ENCODE data around the gene KMO. TPM values are rescaled to one million over a fixed set of nuclear protein-coding genes. Genes with fewer than 3 reads are reported as not detected.

KMO gene
- total and polyA plus RNA-seq, 2 donors (not counting 3 experiments of a cell fraction or from before 2014, with no cell fraction given) = not detected

DNA sequence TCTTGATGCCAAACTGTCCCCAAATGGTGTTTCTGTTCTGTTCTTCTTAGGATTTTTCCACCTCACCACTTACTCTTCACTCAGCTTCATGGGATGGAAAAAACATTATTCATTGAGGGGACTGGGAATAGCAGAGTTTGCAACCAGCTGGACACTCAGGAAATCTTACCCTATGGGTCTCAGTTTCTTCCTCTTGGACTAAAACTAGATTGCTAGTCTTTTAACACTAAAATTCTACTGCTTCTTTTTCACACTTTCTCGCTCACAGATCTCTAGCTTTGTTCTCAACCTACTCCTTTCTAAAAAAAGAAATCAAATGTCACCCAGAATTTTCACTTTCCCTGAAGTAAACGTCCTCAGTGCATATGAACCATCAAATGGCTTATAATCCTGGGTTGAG is 4.8 kb downstream of the KMO start:
- Histone ChIP-seq H3K4me2 (ENCODE audit: insufficient read depth, low read length) (no peak overlapping the region), H3K4me1 (ENCODE audit: control insufficient read depth, extremely low read depth, insufficient read depth, low read length) (peaks cover 3% of the 10 kb centered on the region), H3K9ac (replicated peaks; ENCODE audit: extremely low read depth, insufficient read depth, low read length) (no peak overlapping the region), H3K9me1 (replicated peaks; ENCODE audit: control insufficient read depth, extremely low read depth, insufficient read depth, low read length) (no peaks in the 10 kb centered on the region), H3K36me3 (ENCODE audit: control insufficient read depth in 2 of 2, extremely low read depth in 1 of 2, insufficient read depth in 2 of 2, low read length in 2 of 2) (no peaks in the 10 kb centered on the region), H3K4me3 (replicated peaks in 1 of 3; ENCODE audit: insufficient read depth in 1 of 3, low read depth in 1 of 3, low read length in 3 of 3) (no peak overlapping the region), H3K27ac (ENCODE audit: insufficient read depth, low read depth, low read length) (no peak overlapping the region), H4K20me1 (replicated peaks; ENCODE audit: control insufficient read depth, extremely low read depth, insufficient read depth, low read length) (no peaks in the 10 kb centered on the region), H3K9me3 (replicated peaks; ENCODE audit: control insufficient read depth, insufficient read depth, low read length) (no peaks in the 10 kb centered on the region), H2AFZ (ENCODE audit: low read depth, low read length) (no peak overlapping the region), H3K79me2 (ENCODE audit: control insufficient read depth, insufficient read depth, low read length) (no peaks in the 10 kb centered on the region), H3K27me3 (ENCODE audit: control insufficient read depth in 2 of 2, insufficient read depth in 2 of 2, low read length in 2 of 2) (peaks cover 22 to 54% of the 10 kb centered on the region in 2 experiments)
- no TSS peak for BruUV-seq (replicated peaks)
- intact Hi-C loops (cut with micrococcal nuclease) (no loop called here), dilution Hi-C loops (cut with MboI; ENCODE audit: extremely low pct_ligation_motif_present, low sequenced_read_pairs) (no loop called here)
- TF ChIP-seq POLR2AphosphoS5 (IDR thresholded peaks at IDR 0.05; ENCODE audit: insufficient read depth, low read depth, low read length) (no peak), JUN (IDR thresholded peaks at IDR 0.05; ENCODE audit: borderline replicate concordance, insufficient read depth, insufficient read length, low read depth) (no peak)
- TF ChIP-seq, protein P1, sequence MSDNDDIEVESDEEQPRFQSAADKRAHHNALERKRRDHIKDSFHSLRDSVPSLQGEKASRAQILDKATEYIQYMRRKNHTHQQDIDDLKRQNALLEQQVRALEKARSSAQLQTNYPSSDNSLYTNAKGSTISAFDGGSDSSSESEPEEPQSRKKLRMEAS (IDR thresholded peaks at IDR 0.05; ENCODE audit: insufficient read depth, insufficient read length) = no peak
- ChIA-PET POLR2A (no interaction called here), CTCF (interaction anchor here (1.6 to 2.5 kb wide), 2 partner anchors 73 to 90 kb away, joined by 4 to 12 read pairs; no protein-coding TSS in a partner anchor)
- FAIRE-seq = no peak
- DNase-seq (ENCODE audit: low read depth, low spot score) = no peak

DNA sequence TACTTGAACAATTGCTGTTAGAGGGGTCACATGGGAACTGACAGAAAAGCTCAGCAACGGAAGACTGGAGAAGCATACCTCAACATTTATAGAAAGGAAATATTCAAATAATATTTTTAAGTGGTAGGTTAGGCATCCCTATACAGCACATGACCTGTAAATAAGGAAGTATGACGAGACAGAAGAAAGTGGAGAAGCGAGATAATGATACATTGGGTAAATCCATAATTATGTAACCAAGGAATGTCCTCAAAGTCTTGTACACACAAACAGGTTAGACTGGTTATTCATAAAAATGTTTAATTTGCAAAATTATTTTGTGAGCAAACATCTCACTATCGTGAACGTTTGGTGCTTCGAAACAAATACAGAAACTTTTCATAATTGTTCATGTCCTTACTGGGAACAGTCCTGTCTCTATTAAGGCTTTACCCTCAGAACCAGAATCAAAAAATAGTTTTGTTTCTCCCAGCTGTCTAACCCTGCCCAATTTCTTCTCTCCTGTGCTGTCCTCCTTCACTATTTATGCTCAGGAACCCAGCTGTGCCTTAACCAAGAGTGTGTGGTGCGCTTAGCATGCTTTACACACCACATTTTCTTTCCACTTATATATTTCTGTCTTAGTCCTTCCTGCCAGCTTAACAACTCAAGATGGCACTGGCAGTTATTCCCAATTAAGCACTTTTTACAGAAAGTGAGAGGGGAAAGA is 10.2 kb downstream of the KMO start:
- H2AFZ ChIP-seq (ENCODE audit: low read depth, low read length) = no peak overlapping the region
- H3K27ac ChIP-seq (ENCODE audit: insufficient read depth, low read depth, low read length) = no peak overlapping the region
- ChIA-PET POLR2A (interaction anchor here (0.5 kb wide), 1 partner anchor 98 kb away, joined by 6 read pairs; the partner anchor contains the start of genes CHML and OPN3), CTCF (interaction anchor here (1.1 kb wide), 1 partner anchor 69 kb away, joined by 4 read pairs; no protein-coding TSS in a partner anchor)
- no peak overlapping the region for H3K4me2 ChIP-seq (ENCODE audit: insufficient read depth, low read length)
- TF ChIP-seq FOS (IDR thresholded peaks at IDR 0.05; ENCODE audit: borderline replicate concordance, insufficient read depth, low read length) (no peak), POLR2A (IDR thresholded peaks at IDR 0.05; ENCODE audit: low read depth, low read length) (no peak), GATA2 (IDR thresholded peaks at IDR 0.05; ENCODE audit: insufficient read depth, insufficient read length, low read depth, low read length) (no peak), POLR2AphosphoS5 (IDR thresholded peaks at IDR 0.05; ENCODE audit: insufficient read depth, low read depth, low read length) (no peak), EZH2 (IDR thresholded peaks at IDR 0.05; ENCODE audit: borderline replicate concordance, low read depth, low read length, severe bottlenecking) (no peak), JUN (IDR thresholded peaks at IDR 0.05; ENCODE audit: borderline replicate concordance, insufficient read depth, insufficient read length, low read depth) (no peak), MYC (IDR thresholded peaks at IDR 0.05; ENCODE audit: low read depth, low read length) (no peak)
- TF ChIP-seq, protein P2, sequence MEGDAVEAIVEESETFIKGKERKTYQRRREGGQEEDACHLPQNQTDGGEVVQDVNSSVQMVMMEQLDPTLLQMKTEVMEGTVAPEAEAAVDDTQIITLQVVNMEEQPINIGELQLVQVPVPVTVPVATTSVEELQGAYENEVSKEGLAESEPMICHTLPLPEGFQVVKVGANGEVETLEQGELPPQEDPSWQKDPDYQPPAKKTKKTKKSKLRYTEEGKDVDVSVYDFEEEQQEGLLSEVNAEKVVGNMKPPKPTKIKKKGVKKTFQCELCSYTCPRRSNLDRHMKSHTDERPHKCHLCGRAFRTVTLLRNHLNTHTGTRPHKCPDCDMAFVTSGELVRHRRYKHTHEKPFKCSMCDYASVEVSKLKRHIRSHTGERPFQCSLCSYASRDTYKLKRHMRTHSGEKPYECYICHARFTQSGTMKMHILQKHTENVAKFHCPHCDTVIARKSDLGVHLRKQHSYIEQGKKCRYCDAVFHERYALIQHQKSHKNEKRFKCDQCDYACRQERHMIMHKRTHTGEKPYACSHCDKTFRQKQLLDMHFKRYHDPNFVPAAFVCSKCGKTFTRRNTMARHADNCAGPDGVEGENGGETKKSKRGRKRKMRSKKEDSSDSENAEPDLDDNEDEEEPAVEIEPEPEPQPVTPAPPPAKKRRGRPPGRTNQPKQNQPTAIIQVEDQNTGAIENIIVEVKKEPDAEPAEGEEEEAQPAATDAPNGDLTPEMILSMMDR (IDR thresholded peaks at IDR 0.05; ENCODE audit: extremely low read depth in 1 of 2, insufficient read depth in 1 of 2, low read depth in 1 of 2, low read length in 2 of 2) = no peak
- TF ChIP-seq, protein P1 (IDR thresholded peaks at IDR 0.05; ENCODE audit: insufficient read depth, insufficient read length) = no peak
- DNase-seq (ENCODE audit: low read depth, low spot score) (no peak), FAIRE-seq (no peak)
- H3K79me2 ChIP-seq (ENCODE audit: control insufficient read depth, insufficient read depth, low read length) = no peaks in the 10 kb centered on the region
- intact Hi-C loops (cut with micrococcal nuclease) = no loop called here
- no peak overlapping the region for H3K9ac ChIP-seq (replicated peaks; ENCODE audit: extremely low read depth, insufficient read depth, low read length)
- peaks cover 0 to 12% of the 10 kb centered on the region in 2 experiments for H3K27me3 ChIP-seq (ENCODE audit: control insufficient read depth in 2 of 2, insufficient read depth in 2 of 2, low read length in 2 of 2)
- no peaks in the 10 kb centered on the region for H3K9me3 ChIP-seq (replicated peaks; ENCODE audit: control insufficient read depth, insufficient read depth, low read length)
- H3K4me1 ChIP-seq (ENCODE audit: control insufficient read depth, extremely low read depth, insufficient read depth, low read length) = no peaks in the 10 kb centered on the region
- no peaks in the 10 kb centered on the region for H3K9me1 ChIP-seq (replicated peaks; ENCODE audit: control insufficient read depth, extremely low read depth, insufficient read depth, low read length)
- H3K4me3 ChIP-seq (replicated peaks in 1 of 3; ENCODE audit: insufficient read depth in 1 of 3, low read depth in 1 of 3, low read length in 3 of 3) = no peak overlapping the region
- no TSS peak for BruUV-seq (replicated peaks)
- dilution Hi-C loops (cut with MboI; ENCODE audit: extremely low pct_ligation_motif_present, low sequenced_read_pairs) = no loop called here
- H3K36me3 ChIP-seq (ENCODE audit: control insufficient read depth in 2 of 2, extremely low read depth in 1 of 2, insufficient read depth in 2 of 2, low read length in 2 of 2) = no peaks in the 10 kb centered on the region
- H4K20me1 ChIP-seq (replicated peaks; ENCODE audit: control insufficient read depth, extremely low read depth, insufficient read depth, low read length) = no peaks in the 10 kb centered on the region

Data from endothelial cell of umbilical vein (primary cell).